ENCODE data around the gene PPFIA1.

Gene PPFIA1

GRCh38 chr11:70418130-70418529 lies 147.6 kb downstream of the PPFIA1 start:
- no peaks in the 10 kb centered on the region for H3K4me1 ChIP-seq (ENCODE audit: insufficient read depth, low read length)
- H2AFZ ChIP-seq (ENCODE audit: low read depth, low read length): no peak overlapping the region
- H3K36me3 ChIP-seq (ENCODE audit: insufficient read depth, low read length): peaks cover 81% of the 10 kb centered on the region
- no peaks in the 10 kb centered on the region for H3K27me3 ChIP-seq (ENCODE audit: insufficient read depth, low read length)
- H3K4me3 ChIP-seq (ENCODE audit: low read length): no peak overlapping the region
- H3K9me3 ChIP-seq (ENCODE audit: low read length): no peaks in the 10 kb centered on the region

- no peaks in the 10 kb centered on the region for H3K4me1 ChIP-seq (ENCODE audit: insufficient read depth, low read length)
- no peak overlapping the region for H2AFZ ChIP-seq (ENCODE audit: low read depth, low read length)
- peaks cover 84% of the 10 kb centered on the region for H3K36me3 ChIP-seq (ENCODE audit: insufficient read depth, low read length)
- H3K27me3 ChIP-seq (ENCODE audit: insufficient read depth, low read length): no peaks in the 10 kb centered on the region
- no peak overlapping the region for H3K4me3 ChIP-seq (ENCODE audit: low read length)
- no peaks in the 10 kb centered on the region for H3K9me3 ChIP-seq (ENCODE audit: low read length)
These were observed 149.0 kb downstream of the PPFIA1 start for GRCh38 chr11:70419307-70420007.

- H2AFZ ChIP-seq (ENCODE audit: low read depth, low read length): no peak overlapping the region
- H3K36me3 ChIP-seq (ENCODE audit: insufficient read depth, low read length): peaks cover 84% of the 10 kb centered on the region
- no peak overlapping the region for H3K4me3 ChIP-seq (ENCODE audit: low read length)
- no peaks in the 10 kb centered on the region for H3K9me3 ChIP-seq (ENCODE audit: low read length)
- no peaks in the 10 kb centered on the region for H3K4me1 ChIP-seq (ENCODE audit: insufficient read depth, low read length)
- H3K27me3 ChIP-seq (ENCODE audit: insufficient read depth, low read length): no peaks in the 10 kb centered on the region
These were observed 149.5 kb downstream of the PPFIA1 start for GRCh38 chr11:70420008-70420464.

GRCh38 chr11:70420496-70420895 lies 150.0 kb downstream of the PPFIA1 start:
- no peak overlapping the region for H3K4me3 ChIP-seq (ENCODE audit: low read length)
- peaks cover 84% of the 10 kb centered on the region for H3K36me3 ChIP-seq (ENCODE audit: insufficient read depth, low read length)
- H3K4me1 ChIP-seq (ENCODE audit: insufficient read depth, low read length): no peaks in the 10 kb centered on the region
- H3K9me3 ChIP-seq (ENCODE audit: low read length): no peaks in the 10 kb centered on the region
- H3K27me3 ChIP-seq (ENCODE audit: insufficient read depth, low read length): no peaks in the 10 kb centered on the region
- H2AFZ ChIP-seq (ENCODE audit: low read depth, low read length): no peak overlapping the region

GRCh38 chr11:70421123-70421522 lies 150.6 kb downstream of the PPFIA1 start:
- Histone ChIP-seq H3K4me1 (ENCODE audit: insufficient read depth, low read length) (no peaks in the 10 kb centered on the region), H3K36me3 (ENCODE audit: insufficient read depth, low read length) (peaks cover 82% of the 10 kb centered on the region)

GRCh38 chr11:70422692-70423522 lies 152.4 kb downstream of the PPFIA1 start:
- H3K36me3 ChIP-seq (ENCODE audit: insufficient read depth, low read length): peaks cover 77% of the 10 kb centered on the region
- no peaks in the 10 kb centered on the region for H3K9me3 ChIP-seq (ENCODE audit: low read length)
- no peaks in the 10 kb centered on the region for H3K27me3 ChIP-seq (ENCODE audit: insufficient read depth, low read length)
- H3K4me3 ChIP-seq (ENCODE audit: low read length): no peak overlapping the region
- H3K4me1 ChIP-seq (ENCODE audit: insufficient read depth, low read length): no peaks in the 10 kb centered on the region
- H2AFZ ChIP-seq (ENCODE audit: low read depth, low read length): no peak overlapping the region

More at GRCh38 chr11:70421123-70421522, 150.6 kb downstream of the PPFIA1 start:
- Histone ChIP-seq H3K27me3 (ENCODE audit: insufficient read depth, low read length) (no peaks in the 10 kb centered on the region), H2AFZ (ENCODE audit: low read depth, low read length) (no peak overlapping the region), H3K4me3 (ENCODE audit: low read length) (no peak overlapping the region), H3K9me3 (ENCODE audit: low read length) (no peaks in the 10 kb centered on the region)

- peaks cover 76% of the 10 kb centered on the region for H3K36me3 ChIP-seq (ENCODE audit: insufficient read depth, low read length)
- no peak overlapping the region for H3K4me3 ChIP-seq (ENCODE audit: low read length)
- H3K4me1 ChIP-seq (ENCODE audit: insufficient read depth, low read length): no peaks in the 10 kb centered on the region
- no peaks in the 10 kb centered on the region for H3K27me3 ChIP-seq (ENCODE audit: insufficient read depth, low read length)
- no peaks in the 10 kb centered on the region for H3K9me3 ChIP-seq (ENCODE audit: low read length)
- H2AFZ ChIP-seq (ENCODE audit: low read depth, low read length): no peak overlapping the region
These were observed 153.3 kb downstream of the PPFIA1 start for GRCh38 chr11:70423523-70424505.

- Histone ChIP-seq H3K9me3 (ENCODE audit: low read length) (no peaks in the 10 kb centered on the region), H3K27me3 (ENCODE audit: insufficient read depth, low read length) (no peaks in the 10 kb centered on the region), H2AFZ (ENCODE audit: low read depth, low read length) (no peak overlapping the region), H3K4me3 (ENCODE audit: low read length) (no peak overlapping the region), H3K36me3 (ENCODE audit: insufficient read depth, low read length) (peaks cover 74% of the 10 kb centered on the region), H3K4me1 (ENCODE audit: insufficient read depth, low read length) (no peaks in the 10 kb centered on the region)
These were observed 154.4 kb downstream of the PPFIA1 start for GRCh38 chr11:70424765-70425344.

GRCh38 chr11:70427436-70427835 lies 156.9 kb downstream of the PPFIA1 start:
- Histone ChIP-seq H3K4me1 (ENCODE audit: insufficient read depth, low read length) (no peaks in the 10 kb centered on the region), H3K9me3 (ENCODE audit: low read length) (no peaks in the 10 kb centered on the region), H2AFZ (ENCODE audit: low read depth, low read length) (no peak overlapping the region), H3K4me3 (ENCODE audit: low read length) (no peak overlapping the region), H3K36me3 (ENCODE audit: insufficient read depth, low read length) (peaks cover 76% of the 10 kb centered on the region), H3K27me3 (ENCODE audit: insufficient read depth, low read length) (no peaks in the 10 kb centered on the region)

GRCh38 chr11:70428701-70429427 lies 158.4 kb downstream of the PPFIA1 start:
- Histone ChIP-seq H3K4me3 (ENCODE audit: low read length) (no peak overlapping the region), H3K9me3 (ENCODE audit: low read length) (no peaks in the 10 kb centered on the region), H2AFZ (ENCODE audit: low read depth, low read length) (no peak overlapping the region), H3K4me1 (ENCODE audit: insufficient read depth, low read length) (no peaks in the 10 kb centered on the region), H3K27me3 (ENCODE audit: insufficient read depth, low read length) (no peaks in the 10 kb centered on the region), H3K36me3 (ENCODE audit: insufficient read depth, low read length) (peaks cover 76% of the 10 kb centered on the region)

GRCh38 chr11:70429428-70429705 lies 158.9 kb downstream of the PPFIA1 start:
- no peaks in the 10 kb centered on the region for H3K27me3 ChIP-seq (ENCODE audit: insufficient read depth, low read length)
- H3K9me3 ChIP-seq (ENCODE audit: low read length): no peaks in the 10 kb centered on the region
- H3K4me1 ChIP-seq (ENCODE audit: insufficient read depth, low read length): no peaks in the 10 kb centered on the region
- H3K4me3 ChIP-seq (ENCODE audit: low read length): no peak overlapping the region
- peaks cover 76% of the 10 kb centered on the region for H3K36me3 ChIP-seq (ENCODE audit: insufficient read depth, low read length)
- H2AFZ ChIP-seq (ENCODE audit: low read depth, low read length): no peak overlapping the region

Measured in neuron (in vitro differentiated cells).